ENCODE results near the gene DLGAP1.

The DLGAP1 gene

DNA sequence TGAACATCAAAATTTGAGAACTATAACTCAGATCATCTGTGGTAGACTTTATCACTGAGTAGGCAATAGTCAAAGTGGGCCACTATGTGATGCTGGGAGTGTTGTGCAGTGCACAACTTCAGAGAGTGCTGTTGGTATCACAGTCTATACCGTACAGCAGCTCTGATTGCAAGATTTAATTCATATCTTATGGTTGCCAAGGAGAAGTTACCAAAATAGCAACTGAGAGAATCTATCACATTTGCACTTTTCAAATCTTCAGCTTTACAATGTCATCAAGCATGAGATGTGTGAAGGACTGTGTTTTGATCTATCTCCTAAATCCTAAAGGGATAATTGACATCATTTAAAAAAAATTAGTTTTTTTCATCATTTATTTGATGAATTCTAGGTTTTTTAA, 216.1 kb downstream of the DLGAP1 start:
- DNase-seq (ENCODE audit: low read depth): no peak

DNA sequence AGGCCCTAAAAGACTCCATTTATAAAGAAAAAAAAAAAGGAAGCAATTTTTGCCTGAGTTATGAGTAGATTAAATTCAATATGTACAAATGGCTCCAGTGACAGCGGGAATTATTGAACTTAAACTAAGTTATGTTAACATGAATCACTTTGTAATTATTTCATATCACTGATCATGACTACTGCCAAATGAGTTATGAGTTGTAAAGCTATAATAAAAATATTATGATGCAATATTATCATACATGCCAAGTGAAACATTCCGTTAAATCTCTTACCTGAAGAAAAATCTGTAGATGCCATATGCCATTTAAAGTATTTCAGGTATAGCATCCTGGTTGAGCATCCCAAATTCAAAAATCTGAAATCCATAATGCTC, 217.5 kb downstream of the DLGAP1 start:
- no peak for DNase-seq (ENCODE audit: low read depth)

- no peak for DNase-seq (ENCODE audit: low read depth)
Observed at GRCh38 chr18:4236940-4237663, 218.0 kb downstream of the DLGAP1 start.

GRCh38 chr18:4233468-4233867, 221.6 kb downstream of the DLGAP1 start:
- DNase-seq (ENCODE audit: low read depth): no peak

- no peak for DNase-seq (ENCODE audit: low read depth)
Observed at GRCh38 chr18:4232656-4233055, 222.5 kb downstream of the DLGAP1 start.

DNA sequence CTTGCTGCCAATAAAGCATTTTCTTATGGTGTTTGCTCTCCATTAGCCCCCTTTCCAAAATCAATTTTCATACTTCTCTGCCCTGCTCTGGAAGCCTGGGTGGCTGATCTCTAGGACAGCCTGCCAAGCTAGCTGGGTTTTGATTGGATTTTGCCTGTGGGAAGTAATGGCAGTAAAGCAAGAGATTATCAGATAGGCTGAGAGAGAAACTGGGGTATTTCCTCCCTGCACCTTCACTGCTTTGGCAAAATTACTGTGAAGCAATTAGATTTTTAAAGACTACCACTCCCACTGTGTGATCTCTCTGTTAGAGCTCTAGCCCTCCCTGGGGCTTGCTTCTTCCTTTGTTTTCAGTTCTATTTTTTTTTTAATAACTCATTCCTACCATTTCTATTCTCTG, 223.8 kb downstream of the DLGAP1 start:
- no peak for DNase-seq (ENCODE audit: low read depth)

- DNase-seq (ENCODE audit: low read depth): no peak
Observed at GRCh38 chr18:4230450-4231168, 224.5 kb downstream of the DLGAP1 start.

DNA sequence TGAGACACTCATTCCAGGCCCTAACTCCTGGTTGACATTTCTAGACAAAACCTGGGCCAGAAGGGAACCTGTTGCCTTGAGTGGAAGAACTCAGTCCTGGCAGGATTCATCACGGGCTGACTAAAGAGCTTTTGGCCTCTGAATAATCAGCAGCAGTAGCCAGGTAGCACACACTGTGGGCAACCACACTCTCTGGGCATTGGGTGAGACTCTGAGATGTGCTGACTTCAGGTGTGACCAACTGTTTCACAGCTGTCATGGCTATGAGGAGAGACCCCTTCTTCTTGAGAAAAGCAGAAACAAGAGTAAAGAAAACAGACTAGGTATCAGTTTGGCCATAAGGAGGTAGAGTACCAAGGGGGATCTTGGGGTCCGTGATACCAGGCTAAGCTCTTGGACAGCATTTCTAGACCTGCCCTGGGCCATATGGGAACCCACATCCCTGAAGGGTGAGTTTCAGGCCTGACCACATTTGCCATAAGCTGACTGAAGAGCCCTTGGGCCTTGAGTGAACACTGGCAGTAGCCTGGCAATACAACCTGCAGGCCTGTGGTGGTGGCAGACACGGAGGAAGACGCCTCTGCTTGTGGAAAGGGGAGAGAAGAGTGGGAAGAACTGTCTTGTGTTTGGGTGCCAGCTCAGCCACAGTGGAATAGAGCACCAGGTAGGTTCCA, 230.9 kb downstream of the DLGAP1 start:
- DNase-seq (ENCODE audit: low read depth): no peak

DNA sequence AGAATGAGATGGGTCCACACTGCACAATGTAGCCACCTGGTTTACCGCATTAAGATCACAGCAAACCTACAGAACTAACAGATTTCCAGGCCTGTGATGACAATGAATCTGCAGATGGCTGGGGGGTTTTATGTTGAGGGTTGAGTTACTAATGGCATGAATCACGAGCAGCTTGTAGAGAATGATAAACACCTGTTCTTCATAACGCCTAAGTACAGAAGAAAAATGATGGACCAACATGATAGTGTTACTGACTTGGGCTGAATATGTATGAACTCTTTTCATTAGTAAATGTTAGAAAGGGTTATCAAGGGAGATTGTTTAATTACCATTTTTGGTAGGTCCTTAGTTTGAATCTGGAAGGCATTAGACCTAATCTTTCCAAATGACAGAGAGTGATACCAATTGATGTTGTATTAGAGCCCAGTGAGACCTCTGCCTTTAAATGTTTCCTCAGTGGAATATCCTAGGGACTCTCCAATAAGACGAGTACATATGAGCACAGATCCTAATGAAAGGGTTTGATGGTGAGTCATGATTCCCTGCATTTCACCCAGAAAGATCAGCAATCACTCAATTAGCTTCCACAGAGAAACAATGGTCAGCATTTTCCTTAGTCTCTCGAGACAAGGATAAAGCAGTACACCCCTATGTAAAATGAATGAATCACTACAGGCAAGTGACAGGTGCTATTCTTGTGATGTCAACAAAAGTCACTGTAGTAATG, 243.8 kb downstream of the DLGAP1 start:
- no peak for DNase-seq (ENCODE audit: low read depth)

GRCh38 chr18:4208366-4208765, 246.7 kb downstream of the DLGAP1 start:
- no peak for DNase-seq (ENCODE audit: low read depth)

DNA sequence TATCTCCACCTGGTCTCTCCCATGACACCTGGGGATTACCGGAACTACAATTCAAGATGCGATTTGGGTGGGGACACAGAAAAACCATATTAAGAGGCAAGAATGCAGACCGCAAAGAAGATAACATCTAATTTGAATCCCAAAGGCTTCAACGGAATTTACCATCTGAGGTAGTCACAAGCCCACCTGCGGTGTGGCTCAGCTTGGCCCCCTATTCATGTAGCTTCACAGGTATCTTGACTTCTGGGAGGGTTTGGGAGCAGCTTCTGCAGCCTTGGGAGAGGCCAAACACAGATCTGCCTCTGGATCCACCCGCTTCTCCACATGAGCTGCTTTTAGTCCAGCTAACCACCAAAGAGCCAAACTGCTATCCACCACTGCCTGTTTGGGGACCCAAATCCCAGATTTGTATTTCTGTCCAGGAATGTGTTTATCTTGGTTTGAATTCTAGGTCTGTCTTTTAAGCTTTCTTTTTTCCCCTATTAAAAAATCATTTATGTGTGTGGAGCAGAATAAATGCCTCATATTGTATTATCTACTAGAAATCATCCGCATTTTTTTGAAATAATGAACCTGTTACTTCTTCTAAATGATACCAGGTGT, 247.6 kb downstream of the DLGAP1 start:
- no peak for DNase-seq (ENCODE audit: low read depth)

- DNase-seq (ENCODE audit: low read depth): no peak
Observed at GRCh38 chr18:4204438-4204720, 250.7 kb downstream of the DLGAP1 start.

DNA sequence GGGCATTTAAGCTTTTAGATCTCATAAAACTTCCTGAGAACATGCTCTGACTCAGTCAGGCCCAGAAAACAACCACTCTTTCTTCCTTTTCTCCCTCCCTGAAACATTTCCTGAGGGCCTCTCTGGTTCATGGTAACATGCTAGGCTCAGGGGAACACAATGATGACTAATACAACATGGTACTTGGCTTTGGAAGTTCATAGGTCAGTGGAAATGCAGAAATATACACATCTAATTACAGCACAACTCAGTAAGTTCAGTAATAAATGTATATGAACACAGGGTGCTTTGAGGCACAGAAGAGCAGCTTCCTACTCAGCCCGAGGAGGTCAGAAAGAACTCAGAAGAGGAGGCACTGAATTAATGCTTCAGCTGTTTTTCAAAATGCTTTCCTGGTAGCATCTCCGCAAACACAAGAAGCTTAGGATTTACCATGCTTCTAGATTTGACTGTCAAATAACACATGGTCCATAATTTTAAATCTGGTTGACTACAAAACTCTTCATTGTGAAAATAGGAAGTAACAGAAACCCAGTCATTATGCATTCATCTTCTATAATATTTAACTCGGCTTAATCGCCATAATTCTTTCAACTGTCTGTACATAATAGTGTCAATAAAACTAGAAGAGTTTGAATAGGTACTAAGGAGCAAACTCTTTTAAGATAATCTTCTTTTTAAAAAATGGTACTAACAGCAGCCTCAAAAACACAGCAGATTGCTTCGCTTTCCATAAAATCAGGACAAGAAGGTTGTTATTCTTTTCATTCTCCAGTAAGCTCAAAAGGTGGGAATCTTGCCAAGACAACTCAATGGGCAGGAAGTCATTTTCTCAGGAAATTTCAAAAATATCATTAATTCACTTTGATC, 251.3 kb downstream of the DLGAP1 start:
- DNase-seq (ENCODE audit: low read depth): no peak

DNA sequence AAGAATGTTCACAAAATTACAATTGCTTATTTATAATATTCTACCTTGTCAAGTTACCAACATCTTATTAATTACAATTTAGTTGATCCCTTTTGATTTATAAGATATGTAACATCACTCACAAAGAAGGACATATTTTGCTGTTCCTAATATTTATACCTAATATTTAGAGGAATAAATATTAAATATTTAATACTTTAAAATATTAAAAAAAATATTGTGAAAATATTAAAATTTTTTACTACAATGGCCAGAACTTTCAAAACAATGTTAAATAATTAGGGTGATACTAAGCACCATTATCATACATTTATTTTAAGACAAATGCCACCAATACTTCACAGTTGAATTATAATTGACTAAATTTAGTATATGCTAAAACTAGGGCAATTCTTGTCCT, 254.7 kb downstream of the DLGAP1 start:
- DNase-seq (ENCODE audit: low read depth): no peak

DNA sequence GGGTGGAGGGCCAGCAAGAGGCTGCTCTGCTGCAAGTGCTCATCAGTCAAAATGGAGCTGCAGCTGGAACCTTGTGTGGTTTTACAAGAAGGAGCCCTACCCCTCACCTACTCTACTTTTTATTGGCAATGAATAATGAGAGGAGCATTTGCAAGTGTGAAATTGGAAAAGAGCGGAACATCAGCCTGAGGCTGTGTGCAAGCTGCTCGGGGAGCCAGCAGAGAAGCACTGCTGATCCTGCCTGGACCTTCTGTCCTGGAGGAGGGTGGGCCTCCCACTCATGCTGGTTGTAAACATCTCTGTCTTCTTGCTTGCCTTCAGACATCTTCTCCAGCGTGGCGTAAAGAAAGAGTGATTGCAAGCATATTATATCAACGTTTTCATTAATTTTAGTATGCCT, 256.2 kb downstream of the DLGAP1 start:
- DNase-seq (ENCODE audit: low read depth): no peak

DNA sequence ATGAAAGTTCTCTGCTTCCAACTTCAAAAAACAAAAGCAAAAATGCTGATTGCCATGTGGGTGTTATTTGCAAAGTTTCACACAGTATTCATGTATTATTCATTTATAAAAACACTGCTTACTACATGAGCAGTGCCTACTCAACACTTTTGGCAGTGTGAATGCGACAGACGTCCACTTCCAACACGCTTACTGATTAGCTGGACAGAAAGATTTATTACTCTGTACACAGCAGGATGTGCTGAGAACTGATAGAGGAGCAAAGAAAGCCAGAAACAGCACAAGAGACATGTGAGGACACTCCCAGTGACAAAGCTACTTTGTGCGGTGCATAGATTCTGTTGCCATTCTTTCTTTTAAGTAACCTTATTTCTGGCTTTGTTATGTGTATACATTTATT, 258.8 kb downstream of the DLGAP1 start:
- DNase-seq (ENCODE audit: low read depth): no peak

GRCh38 chr18:4193086-4193485, 262.0 kb downstream of the DLGAP1 start:
- no peak for DNase-seq (ENCODE audit: low read depth)

DNA sequence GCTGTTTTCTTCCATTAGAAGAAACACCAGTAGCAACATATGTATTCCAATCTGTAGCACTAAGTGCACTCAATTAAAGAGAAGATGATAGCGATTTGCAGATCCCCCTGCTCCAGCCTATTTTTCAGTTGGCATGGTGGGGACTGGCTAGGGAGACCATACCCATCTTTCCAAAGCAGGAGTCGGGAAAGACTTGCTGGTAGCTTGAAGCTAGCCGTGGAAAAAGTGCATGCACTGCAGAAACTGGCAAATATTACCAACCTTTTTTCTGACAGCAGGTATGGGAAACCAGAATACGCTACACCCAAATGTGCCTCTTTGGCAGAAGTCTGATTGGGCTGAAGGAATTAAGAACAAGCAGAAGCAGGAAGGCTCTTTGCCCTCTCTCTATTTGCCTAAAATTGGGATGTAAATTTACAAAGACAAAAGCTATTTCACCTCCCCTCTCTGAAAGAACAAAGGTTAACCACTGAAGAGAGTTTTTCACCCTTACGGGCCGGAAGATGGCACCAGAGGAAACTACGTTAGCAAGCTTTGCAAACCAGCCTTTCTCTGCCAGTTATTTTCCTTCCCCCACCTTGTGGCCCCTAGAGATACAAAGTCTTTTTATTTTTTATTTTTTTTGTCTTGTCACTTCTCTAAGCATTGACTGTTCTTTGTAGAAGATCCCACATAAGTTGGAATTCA, 273.1 kb downstream of the DLGAP1 start:
- no peak for DNase-seq (ENCODE audit: low read depth)

DNA sequence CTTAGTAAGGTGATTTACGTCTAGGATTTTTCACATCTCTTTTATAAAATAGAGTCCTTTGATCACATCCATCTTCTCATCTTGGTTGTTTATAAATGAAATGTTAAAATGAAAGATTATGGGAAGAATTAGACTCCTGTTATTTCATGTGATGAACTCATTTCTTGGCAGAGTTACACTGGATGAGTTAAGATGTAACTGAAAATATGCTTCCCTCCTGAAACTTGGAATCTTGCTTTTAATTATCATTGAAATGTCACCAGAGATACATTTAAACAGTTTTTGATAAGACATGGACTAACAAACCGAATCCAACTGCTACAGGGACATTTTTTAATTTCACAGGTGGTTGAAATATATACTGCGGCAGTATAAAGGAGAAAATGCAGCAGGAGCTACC, 274.0 kb downstream of the DLGAP1 start:
- DNase-seq (ENCODE audit: low read depth): no peak

GRCh38 chr18:4172196-4173100, 282.7 kb downstream of the DLGAP1 start:
- no peak for DNase-seq (ENCODE audit: low read depth)

All from activated T-cell treated with anti-CD3 and anti-CD28 coated beads for 1 hour (primary cell).